ENCODE measurements around the gene IRS1.
"Not testable (repeated sequence)": the region's sequence is repeated elsewhere in the genome, so short reads cannot be mapped to it uniquely, and the experiment has no call there.

IRS1 gene, protein sequence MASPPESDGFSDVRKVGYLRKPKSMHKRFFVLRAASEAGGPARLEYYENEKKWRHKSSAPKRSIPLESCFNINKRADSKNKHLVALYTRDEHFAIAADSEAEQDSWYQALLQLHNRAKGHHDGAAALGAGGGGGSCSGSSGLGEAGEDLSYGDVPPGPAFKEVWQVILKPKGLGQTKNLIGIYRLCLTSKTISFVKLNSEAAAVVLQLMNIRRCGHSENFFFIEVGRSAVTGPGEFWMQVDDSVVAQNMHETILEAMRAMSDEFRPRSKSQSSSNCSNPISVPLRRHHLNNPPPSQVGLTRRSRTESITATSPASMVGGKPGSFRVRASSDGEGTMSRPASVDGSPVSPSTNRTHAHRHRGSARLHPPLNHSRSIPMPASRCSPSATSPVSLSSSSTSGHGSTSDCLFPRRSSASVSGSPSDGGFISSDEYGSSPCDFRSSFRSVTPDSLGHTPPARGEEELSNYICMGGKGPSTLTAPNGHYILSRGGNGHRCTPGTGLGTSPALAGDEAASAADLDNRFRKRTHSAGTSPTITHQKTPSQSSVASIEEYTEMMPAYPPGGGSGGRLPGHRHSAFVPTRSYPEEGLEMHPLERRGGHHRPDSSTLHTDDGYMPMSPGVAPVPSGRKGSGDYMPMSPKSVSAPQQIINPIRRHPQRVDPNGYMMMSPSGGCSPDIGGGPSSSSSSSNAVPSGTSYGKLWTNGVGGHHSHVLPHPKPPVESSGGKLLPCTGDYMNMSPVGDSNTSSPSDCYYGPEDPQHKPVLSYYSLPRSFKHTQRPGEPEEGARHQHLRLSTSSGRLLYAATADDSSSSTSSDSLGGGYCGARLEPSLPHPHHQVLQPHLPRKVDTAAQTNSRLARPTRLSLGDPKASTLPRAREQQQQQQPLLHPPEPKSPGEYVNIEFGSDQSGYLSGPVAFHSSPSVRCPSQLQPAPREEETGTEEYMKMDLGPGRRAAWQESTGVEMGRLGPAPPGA (N-terminal part only)

DNA sequence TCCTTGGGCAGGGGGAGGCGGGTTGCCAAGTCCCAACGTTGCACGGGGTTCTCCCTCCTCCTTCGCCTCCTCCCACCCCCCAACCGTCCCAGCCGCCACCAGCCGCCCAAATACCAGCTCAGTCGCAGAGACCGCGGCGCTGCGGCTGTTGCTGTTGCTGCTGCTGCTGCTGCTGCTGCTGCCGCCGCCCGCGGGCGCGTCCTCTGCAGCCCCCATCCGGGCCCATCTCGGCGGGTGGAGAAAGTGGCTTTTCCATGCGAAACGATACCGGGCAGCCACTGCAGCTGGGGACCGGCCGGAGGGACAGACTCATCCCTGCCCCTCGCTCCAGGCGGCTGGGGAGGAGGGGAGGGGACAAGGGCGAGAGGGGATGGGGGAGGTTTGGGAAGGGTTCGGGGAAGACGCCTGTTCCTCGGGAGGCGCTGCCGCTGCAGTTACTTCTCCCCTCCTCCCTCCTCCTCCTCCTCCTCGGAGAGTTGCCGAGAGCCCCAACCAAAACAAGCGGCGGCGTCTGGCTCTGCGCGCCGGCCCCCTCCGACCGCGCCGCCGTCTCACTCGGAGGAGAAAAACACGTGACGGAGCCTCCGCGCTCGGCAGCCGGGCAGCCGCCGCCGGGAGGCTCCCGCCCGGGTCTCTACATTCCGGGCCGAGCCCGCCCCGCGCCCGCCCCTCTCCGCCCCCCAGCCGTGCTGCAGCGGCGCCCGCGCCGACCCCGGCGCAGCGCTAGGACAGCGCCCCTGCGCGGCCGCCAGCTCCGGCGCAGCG, at the start of gene IRS1:
Gene IRS1 (minus strand): TSS at position 610 of the 765 bp plus-strand sequence. CDS start 1,082 bp downstream, outside the sequence.
- DNase-seq = no peak

DNA sequence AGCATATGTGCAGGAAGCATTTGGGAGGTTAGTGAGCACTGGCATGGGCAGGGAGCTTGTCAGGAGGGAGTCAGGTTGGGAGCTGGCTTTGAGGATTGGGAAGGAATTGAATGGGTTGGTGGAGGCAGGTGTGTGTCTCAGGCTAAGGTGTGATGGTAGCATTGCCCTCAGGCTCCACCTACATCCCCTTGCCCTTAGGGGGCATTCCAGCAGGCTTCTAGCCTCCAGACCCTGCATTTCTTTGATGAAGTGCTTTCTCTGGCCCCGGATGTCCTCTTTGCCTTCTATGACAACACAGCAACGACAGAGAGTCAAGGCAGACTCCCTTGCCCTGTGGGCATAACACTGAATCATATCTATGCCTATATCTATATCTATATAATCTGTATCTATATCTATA, 49.7 kb upstream of the IRS1 start:
- no peak for DNase-seq

GRCh38 chr2:226847511-226847910, 47.9 kb upstream of the IRS1 start:
- DNase-seq = no peak

- DNase-seq = no peak
These were observed 47.5 kb upstream of the IRS1 start for GRCh38 chr2:226847090-226847489.

GRCh38 chr2:226845386-226846116, 45.9 kb upstream of the IRS1 start:
- DNase-seq = no peak

GRCh38 chr2:226843001-226843400, 43.4 kb upstream of the IRS1 start:
- DNase-seq = not testable (repeated sequence)

DNA sequence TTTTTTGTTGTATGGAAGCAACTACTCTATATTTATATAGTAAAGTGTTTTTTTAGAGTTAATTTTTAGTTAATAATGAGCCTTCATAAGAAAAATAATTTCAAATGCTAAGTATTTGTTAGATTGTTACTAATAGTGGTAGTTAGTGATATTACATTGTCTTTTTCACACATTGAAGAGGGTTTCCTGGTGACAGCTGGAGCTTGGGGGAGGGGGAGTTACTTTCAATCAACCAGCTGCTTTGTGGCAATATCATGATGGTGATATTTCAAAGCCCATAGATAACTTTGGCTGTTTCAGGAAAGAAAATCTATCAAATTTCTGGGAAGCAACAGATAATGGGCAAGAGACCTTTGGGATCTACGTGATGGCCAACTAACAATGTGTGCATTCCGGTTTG, 40.3 kb upstream of the IRS1 start:
- no peak for DNase-seq

DNA sequence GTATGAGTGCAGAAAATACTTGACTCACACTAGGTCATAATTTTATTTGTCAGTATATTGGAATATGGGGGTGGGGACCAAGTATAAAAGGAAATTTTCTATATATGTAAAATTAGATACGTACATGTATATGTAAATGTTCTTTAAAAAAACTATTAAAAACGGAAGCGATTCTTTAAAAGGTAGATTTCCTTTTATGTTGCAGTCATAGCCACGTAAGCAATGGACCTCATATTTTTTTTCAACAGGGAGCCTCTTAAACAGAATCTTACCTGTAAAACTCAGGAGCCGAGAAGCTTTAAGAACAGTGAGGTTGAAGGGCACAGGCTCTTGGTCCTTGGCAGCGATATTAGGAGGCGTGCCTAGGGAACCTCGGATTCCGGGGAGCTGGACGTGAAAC, 39.5 kb upstream of the IRS1 start:
- DNase-seq = no peak

DNA sequence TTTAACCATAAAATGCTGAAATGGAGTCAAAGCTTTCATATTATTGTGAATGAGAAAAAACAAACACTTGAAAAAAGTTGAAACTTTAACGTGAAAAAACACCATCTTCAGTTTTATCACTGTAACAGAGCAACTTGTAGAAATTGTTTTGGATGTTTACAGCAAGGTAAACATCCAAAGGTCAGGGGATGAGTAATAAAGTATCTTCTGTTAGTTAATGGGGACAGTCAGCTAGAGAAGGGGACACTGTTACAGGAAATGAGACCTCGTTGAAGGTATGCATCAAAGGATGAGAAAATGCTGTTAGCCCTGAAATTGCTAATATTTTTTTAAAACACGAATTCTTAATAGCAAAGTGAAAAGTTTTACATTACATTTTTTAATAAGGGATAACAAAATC, 39.1 kb upstream of the IRS1 start:
- DNase-seq = no peak

GRCh38 chr2:226837787-226838603, 38.4 kb upstream of the IRS1 start:
- DNase-seq = no peak

- DNase-seq = no peak
These were observed 37.7 kb upstream of the IRS1 start for GRCh38 chr2:226837334-226837733.

DNA sequence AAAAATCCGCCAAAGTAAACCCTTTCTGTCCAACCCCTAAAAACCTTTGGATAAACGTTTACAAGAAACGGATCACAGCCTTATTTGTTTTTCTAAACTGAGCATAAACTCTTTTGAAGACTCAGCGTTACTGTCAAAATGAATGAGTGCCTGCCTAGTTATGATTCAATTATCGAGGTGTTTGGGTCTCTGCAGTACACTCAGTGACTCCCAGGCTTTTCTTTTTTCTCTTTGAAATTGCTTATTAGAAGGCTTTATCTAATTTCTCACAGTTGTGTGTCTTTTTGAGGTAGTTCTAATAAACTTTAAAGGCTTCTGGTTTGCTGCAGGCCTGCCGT, 36.9 kb upstream of the IRS1 start:
- DNase-seq = no peak

GRCh38 chr2:226835796-226836547, 36.4 kb upstream of the IRS1 start, which contains the start of gene RHBDD1:
Gene RHBDD1 (plus strand): TSS chr2:226836054. CDS start chr2:226864694, 28,640 bp downstream.
- DNase-seq = peak; percentile 89 to 91

- DNase-seq = peak; percentile 38 to 42
These were observed 35.8 kb upstream of the IRS1 start for GRCh38 chr2:226835420-226835795.

DNA sequence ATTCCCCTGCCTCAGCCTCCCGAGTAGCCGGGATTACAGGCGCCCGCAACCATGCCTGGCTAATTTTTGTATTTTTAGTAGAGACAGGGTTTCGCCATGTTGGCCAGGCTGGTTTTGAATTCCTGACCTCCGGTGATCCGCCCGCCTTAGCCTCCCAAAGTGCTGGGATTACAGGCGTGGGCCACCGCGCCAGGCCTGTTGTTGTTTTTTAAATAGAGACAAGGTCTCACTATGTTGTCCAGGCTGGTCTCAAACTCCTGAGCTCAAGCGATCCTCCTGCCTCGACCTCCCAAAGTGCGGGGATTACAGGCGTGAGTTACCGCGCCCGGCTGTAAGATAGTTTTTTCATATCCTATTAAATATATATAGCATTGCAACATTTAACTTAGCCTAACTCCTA, 35.3 kb upstream of the IRS1 start:
- not testable (repeated sequence) for DNase-seq

DNA sequence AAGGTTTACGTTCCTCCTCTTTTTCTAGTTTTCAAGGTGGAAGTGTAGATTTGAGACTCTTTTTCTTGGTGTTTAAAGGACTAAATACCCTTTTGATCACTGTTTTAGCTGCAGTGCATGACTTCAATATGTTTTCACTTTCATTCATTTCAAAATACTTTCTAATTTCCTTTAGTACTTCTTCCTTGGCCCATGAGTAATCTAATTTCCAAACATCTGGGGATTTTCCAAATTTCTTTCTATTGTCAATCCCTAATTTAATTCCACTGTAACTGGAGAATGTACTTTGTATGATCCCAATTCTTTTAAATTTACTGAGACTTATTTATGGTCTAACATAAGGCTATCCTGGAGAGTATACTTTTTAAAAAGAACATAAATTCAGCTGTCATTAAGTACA, 32.4 kb upstream of the IRS1 start:
- DNase-seq = no peak

DNA sequence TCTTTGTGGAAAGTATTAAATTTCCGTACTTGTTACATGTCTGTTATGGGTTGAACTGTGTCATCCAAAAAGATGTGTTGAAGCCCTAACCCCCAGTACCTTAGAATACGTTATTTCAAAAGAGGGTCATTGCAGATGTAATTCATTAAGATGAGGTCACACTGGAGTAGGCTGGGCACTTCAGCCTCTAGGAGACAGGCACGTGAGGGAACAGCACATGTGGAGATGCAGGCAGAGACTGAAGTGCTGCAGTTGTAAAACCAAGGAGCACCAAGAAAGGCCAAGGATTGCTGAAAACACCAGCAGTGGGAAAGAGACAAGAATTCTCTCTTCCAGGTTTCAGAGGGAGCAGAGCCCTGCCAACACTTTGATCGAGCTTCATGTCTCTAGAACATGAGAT, 31.6 kb upstream of the IRS1 start:
- no peak for DNase-seq

GRCh38 chr2:226829721-226830631, 30.4 kb upstream of the IRS1 start:
- DNase-seq = no peak

GRCh38 chr2:226828191-226828590, 28.6 kb upstream of the IRS1 start:
- DNase-seq = no peak

DNA sequence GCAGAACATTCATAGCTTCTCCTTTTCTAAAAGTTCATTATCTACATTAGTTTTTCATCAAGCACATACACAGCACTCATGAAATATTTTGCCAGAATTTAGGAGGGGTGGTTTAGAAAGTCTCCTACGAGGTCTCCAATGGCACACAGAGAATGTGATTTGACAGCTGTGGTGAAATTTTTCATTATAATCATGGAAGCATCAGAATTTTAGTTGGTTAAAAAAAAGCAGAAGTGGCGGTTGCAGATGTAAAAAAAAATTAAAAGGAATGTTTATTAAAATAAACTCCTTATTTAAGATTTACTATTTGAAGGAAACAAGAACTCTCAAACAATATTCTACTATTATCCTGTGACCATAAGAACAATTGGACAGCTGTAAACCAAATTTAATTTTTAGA, 25.4 kb upstream of the IRS1 start:
- DNase-seq = no peak

Data from NCI-H1930 (cell line).